Measurements from ENCODE around the gene BOK. TPM values are rescaled to one million over a fixed set of nuclear protein-coding genes. Genes with fewer than 3 reads are reported as not detected.

Gene BOK
- polyA plus RNA-seq, 3 donors: 0.05 TPM; not detected in 2

DNA sequence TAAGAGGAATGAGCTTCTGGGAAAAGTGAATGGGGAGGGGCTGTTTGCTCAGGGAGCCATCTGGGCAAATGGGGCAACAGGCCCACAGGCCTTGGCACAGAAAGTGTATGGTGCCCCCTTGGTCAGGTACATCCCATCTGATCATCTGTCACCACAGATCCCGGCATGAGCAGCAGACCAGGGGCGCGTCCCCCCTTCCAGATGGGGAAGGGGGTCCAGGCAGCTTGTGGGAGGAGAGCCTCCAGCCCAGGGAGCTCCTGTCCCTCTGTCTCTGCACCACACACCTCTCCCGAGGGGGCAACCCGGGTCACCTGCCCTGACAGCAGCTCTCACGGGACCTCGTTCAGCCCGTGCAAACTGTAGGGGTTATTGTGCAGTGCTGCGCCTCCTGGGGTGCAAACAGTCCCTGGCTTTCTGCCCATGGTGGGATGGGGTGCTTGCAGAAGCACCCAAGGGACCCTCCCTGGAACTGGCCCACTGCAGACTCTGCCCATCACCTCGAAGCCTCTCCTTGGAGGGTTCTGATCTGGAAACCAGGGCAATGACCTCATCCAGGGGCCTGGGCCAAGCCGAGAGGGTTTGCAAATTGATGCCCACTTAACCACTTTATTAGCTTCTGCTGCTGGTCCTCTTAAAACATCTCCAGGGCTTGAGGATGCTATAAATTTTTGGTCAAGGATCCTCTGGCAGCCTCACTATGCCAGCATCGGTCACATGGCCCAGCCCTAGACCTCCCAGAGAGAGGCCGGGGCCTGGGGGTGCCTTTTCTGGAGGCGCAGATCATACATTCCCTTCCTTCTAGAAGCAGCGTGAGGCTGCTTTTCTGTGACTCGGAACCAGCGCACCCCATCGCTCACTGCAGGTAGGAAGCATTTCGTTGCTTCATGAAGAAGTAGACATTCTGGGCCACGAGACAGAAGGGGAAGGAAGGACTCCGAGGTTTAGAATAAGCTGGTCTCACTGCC lies 7.6 kb upstream of the BOK start:
- 93% methylated on average over 8 of the region's 21 CpGs for WGBS (ENCODE audit: insufficient coverage)

GRCh38 chr2:241551599-241551997 lies 6.9 kb upstream of the BOK start:
- intact Hi-C loops (cut with micrococcal nuclease): no loop called here
- H3K9me3 ChIP-seq (replicated peaks in 1 of 2; ENCODE audit: control insufficient read depth in 1 of 2, insufficient read depth in 1 of 2, low read length in 2 of 2): peaks cover 4 to 6% of the 10 kb centered on the region in 2 donors
- no peak overlapping the region for H3K27ac Mint-ChIP-seq
- TF ChIP-seq CTCF (IDR thresholded peaks at IDR 0.05): no peak
- no peaks in the 10 kb centered on the region for H3K4me1 Mint-ChIP-seq
- no peak for DNase-seq
- 71% methylated on average over 5 of the region's 12 CpGs for WGBS (ENCODE audit: insufficient coverage)
- no peaks in the 10 kb centered on the region for H3K36me3 Mint-ChIP-seq
- H3K4me1 ChIP-seq (ENCODE audit: control insufficient read depth in 1 of 2, insufficient read depth in 2 of 2, low read length in 2 of 2): no peaks in the 10 kb centered on the region
- no peak overlapping the region for H3K4me3 Mint-ChIP-seq
- peaks cover under 1 to 16% (median 12%) of the 10 kb centered on the region in 7 donors for H3K9me3 Mint-ChIP-seq
- H3K27me3 Mint-ChIP-seq (ENCODE audit: low read depth in 3 of 3): peaks cover 33 to 56% (median 37%) of the 10 kb centered on the region in 3 donors
- no peak overlapping the region for H3K9ac ChIP-seq (ENCODE audit: insufficient read depth, low read length, poor library complexity, severe bottlenecking)
- no peaks in the 10 kb centered on the region for H3K79me2 ChIP-seq (ENCODE audit: insufficient read depth, low read length)
- H3K36me3 ChIP-seq (replicated peaks in 1 of 2; ENCODE audit: control insufficient read depth in 1 of 2, insufficient read depth in 2 of 2, low read length in 2 of 2): no peaks in the 10 kb centered on the region
- peaks cover 10 to 22% of the 10 kb centered on the region in 2 donors for H3K27me3 ChIP-seq (ENCODE audit: control insufficient read depth in 2 of 2, insufficient read depth in 2 of 2, low read length in 2 of 2)
- no peak overlapping the region for H3K27ac ChIP-seq (ENCODE audit: low read depth in 1 of 2, low read length in 2 of 2)
- H3K4me3 ChIP-seq (replicated peaks in 1 of 3; ENCODE audit: low read depth in 2 of 3, low read length in 3 of 3): no peak overlapping the region
- no peaks in the 10 kb centered on the region for H4K20me1 ChIP-seq (ENCODE audit: insufficient read depth, low read length)
- no peak overlapping the region for H3K4me2 ChIP-seq (replicated peaks; ENCODE audit: extremely low read depth, low read length, poor library complexity, severe bottlenecking)
- no peak overlapping the region for H2AFZ ChIP-seq (ENCODE audit: insufficient read depth, low read depth, low read length, poor library complexity, severe bottlenecking)

More for the DNA sequence above, 7.6 kb upstream of the BOK start:
- Histone ChIP-seq H3K27me3 (ENCODE audit: control insufficient read depth in 2 of 2, insufficient read depth in 2 of 2, low read length in 2 of 2) (peaks cover 6 to 19% of the 10 kb centered on the region in 2 donors), H2AFZ (ENCODE audit: insufficient read depth, low read depth, low read length, poor library complexity, severe bottlenecking) (no peak overlapping the region), H3K4me3 (replicated peaks in 1 of 3; ENCODE audit: low read depth in 2 of 3, low read length in 3 of 3) (no peak overlapping the region), H3K9me3 (replicated peaks in 1 of 2; ENCODE audit: control insufficient read depth in 1 of 2, insufficient read depth in 1 of 2, low read length in 2 of 2) (peaks cover 0 to 3% of the 10 kb centered on the region in 2 donors), H3K4me2 (replicated peaks; ENCODE audit: extremely low read depth, low read length, poor library complexity, severe bottlenecking) (no peak overlapping the region), H3K79me2 (ENCODE audit: insufficient read depth, low read length) (no peaks in the 10 kb centered on the region), H4K20me1 (ENCODE audit: insufficient read depth, low read length) (no peaks in the 10 kb centered on the region), H3K4me1 (ENCODE audit: control insufficient read depth in 1 of 2, insufficient read depth in 2 of 2, low read length in 2 of 2) (no peaks in the 10 kb centered on the region), H3K9ac (ENCODE audit: insufficient read depth, low read length, poor library complexity, severe bottlenecking) (no peak overlapping the region), H3K36me3 (replicated peaks in 1 of 2; ENCODE audit: control insufficient read depth in 1 of 2, insufficient read depth in 2 of 2, low read length in 2 of 2) (no peaks in the 10 kb centered on the region), H3K27ac (ENCODE audit: low read depth in 1 of 2, low read length in 2 of 2) (no peak overlapping the region)
- Mint-ChIP-seq H3K4me1 (no peaks in the 10 kb centered on the region), H3K4me3 (no peak overlapping the region), H3K27ac (no peak overlapping the region), H3K9me3 (peaks cover 0 to 10% (median 5%) of the 10 kb centered on the region in 7 donors), H3K27me3 (ENCODE audit: low read depth in 3 of 3) (peaks cover 26 to 49% (median 33%) of the 10 kb centered on the region in 3 donors), H3K36me3 (no peaks in the 10 kb centered on the region)
- intact Hi-C loops (cut with micrococcal nuclease): no loop called here
- DNase-seq: no peak
- TF ChIP-seq CTCF (IDR thresholded peaks at IDR 0.05): no peak
